ENCODE measurements around the gene RNASEH2A.

GRCh38 chr19:12789098-12789903, 17.1 kb upstream of the RNASEH2A start:
- TF ChIP-seq CTCF (IDR thresholded peaks at IDR 0.05 in 8 of 11, conservative IDR thresholded peaks at IDR 0.05 in 3 of 11) (no peak), POLR2AphosphoS5 (IDR thresholded peaks at IDR 0.05) (no peak)
